ENCODE measurements around the gene CEP112. TPM values are rescaled to one million over a fixed set of nuclear protein-coding genes. Genes with fewer than 3 reads are reported as not detected.

CEP112 gene
- total RNA-seq, 1 donor from 2014 or later: 9.5 TPM

DNA sequence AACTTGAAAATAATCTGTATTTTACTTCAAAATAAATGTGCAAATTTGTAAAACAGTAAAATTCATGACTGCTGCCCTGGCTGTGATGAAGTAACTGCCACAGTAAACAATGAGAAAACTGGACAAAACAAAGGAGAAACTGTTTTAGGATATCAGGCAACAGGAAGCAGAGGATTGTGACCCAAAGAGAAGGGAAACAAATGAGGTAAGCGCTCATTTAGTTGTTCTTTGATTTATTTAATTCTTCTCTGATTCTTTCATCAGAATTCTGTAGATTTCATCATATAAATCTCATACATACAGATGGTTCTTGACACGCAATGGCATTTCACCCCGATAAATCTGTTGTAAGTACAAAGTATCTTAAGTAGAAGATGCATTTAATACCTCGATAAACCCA is 432.4 kb downstream of the CEP112 start:
- Mint-ChIP-seq H3K36me3 (ENCODE audit: unreplicated experiment) (no peaks in the 10 kb centered on the region), H3K9me3 (ENCODE audit: unreplicated experiment) (peaks cover 2% of the 10 kb centered on the region), H3K4me1 (ENCODE audit: unreplicated experiment) (peaks cover 6% of the 10 kb centered on the region), H3K27ac (ENCODE audit: unreplicated experiment) (no peak overlapping the region), H3K4me3 (ENCODE audit: unreplicated experiment) (no peak overlapping the region), H3K27me3 (ENCODE audit: unreplicated experiment) (no peaks in the 10 kb centered on the region)
- DNase-seq (ENCODE audit: extremely low spot score, unreplicated experiment): no peak
- TF ChIP-seq, protein P1, sequence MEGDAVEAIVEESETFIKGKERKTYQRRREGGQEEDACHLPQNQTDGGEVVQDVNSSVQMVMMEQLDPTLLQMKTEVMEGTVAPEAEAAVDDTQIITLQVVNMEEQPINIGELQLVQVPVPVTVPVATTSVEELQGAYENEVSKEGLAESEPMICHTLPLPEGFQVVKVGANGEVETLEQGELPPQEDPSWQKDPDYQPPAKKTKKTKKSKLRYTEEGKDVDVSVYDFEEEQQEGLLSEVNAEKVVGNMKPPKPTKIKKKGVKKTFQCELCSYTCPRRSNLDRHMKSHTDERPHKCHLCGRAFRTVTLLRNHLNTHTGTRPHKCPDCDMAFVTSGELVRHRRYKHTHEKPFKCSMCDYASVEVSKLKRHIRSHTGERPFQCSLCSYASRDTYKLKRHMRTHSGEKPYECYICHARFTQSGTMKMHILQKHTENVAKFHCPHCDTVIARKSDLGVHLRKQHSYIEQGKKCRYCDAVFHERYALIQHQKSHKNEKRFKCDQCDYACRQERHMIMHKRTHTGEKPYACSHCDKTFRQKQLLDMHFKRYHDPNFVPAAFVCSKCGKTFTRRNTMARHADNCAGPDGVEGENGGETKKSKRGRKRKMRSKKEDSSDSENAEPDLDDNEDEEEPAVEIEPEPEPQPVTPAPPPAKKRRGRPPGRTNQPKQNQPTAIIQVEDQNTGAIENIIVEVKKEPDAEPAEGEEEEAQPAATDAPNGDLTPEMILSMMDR (IDR thresholded peaks at IDR 0.05): no peak

DNA sequence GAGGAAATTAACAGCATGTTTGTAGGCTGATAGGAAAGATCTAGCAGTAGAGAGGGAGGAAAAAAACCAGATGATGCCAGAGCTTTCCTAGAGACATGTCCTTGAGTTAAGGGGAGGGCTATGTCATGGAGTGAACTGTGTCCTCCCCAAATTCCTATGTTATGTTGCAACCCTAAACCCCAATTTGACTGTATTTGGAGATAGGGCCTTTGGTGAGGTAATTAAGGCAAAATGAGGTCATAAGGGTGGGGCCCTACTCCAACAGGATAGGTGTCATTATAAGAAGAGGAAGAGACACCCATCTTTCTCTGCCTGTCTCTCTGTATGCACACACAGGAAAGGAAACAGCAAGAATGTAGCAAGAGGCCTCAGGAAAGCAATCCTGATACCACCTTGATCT is 435.2 kb downstream of the CEP112 start:
- Mint-ChIP-seq H3K4me1 (ENCODE audit: unreplicated experiment) (peaks cover 29% of the 10 kb centered on the region), H3K9me3 (ENCODE audit: unreplicated experiment) (peaks cover 3% of the 10 kb centered on the region), H3K4me3 (ENCODE audit: unreplicated experiment) (no peak overlapping the region), H3K27ac (ENCODE audit: unreplicated experiment) (no peak overlapping the region), H3K36me3 (ENCODE audit: unreplicated experiment) (peaks cover 2% of the 10 kb centered on the region), H3K27me3 (ENCODE audit: unreplicated experiment) (no peaks in the 10 kb centered on the region)
- TF ChIP-seq, protein P1 (IDR thresholded peaks at IDR 0.05): no peak
- no peak for DNase-seq (ENCODE audit: extremely low spot score, unreplicated experiment)

DNA sequence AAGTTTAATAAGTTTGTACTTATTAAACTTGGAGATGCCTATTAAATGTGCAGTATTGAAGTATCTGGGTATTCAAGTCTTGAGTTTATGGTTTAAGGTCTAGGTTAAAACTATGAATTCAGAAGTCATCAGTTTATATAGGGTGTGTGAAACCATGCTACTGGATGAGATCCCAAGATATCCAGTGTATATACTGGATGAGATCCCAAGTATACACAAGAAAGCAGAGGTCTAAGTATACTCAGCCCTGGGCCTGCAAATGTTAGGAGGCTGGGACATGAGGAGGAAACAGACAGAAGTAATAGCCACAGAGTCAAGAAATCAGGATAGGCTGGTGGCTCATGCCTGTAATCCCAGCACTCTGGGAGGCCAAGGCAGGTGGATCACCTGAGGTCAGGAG is 436.1 kb downstream of the CEP112 start:
- Mint-ChIP-seq H3K27me3 (ENCODE audit: unreplicated experiment) (no peaks in the 10 kb centered on the region), H3K4me3 (ENCODE audit: unreplicated experiment) (no peak overlapping the region), H3K4me1 (ENCODE audit: unreplicated experiment) (peaks cover 38% of the 10 kb centered on the region), H3K9me3 (ENCODE audit: unreplicated experiment) (peaks cover 3% of the 10 kb centered on the region), H3K36me3 (ENCODE audit: unreplicated experiment) (peaks cover 2% of the 10 kb centered on the region), H3K27ac (ENCODE audit: unreplicated experiment) (no peak overlapping the region)
- TF ChIP-seq, protein P1 (IDR thresholded peaks at IDR 0.05): no peak
- DNase-seq (ENCODE audit: extremely low spot score, unreplicated experiment): no peak

DNA sequence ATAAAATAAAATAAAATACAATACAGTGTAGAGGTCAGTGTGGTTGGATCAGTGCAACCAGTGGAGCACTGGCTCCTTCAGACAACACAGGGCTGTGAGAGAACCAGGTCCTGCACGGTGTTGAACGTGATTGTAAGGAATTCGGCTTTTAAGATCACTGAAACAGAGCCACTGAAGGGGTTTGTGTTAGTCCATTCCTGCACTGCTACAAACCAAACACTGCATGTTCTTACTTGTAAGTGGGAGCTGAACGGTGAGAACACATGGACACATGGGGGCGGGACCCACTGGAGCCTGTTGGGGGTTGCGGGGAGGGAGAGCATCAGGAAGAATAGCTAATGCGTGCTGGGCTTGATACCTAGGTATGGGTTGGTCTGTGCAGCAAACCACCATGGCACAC is 437.3 kb downstream of the CEP112 start:
- H3K9me3 Mint-ChIP-seq (ENCODE audit: unreplicated experiment): peaks cover 3% of the 10 kb centered on the region
- no peak overlapping the region for H3K27ac Mint-ChIP-seq (ENCODE audit: unreplicated experiment)
- H3K4me1 Mint-ChIP-seq (ENCODE audit: unreplicated experiment): peaks cover 48% of the 10 kb centered on the region
- DNase-seq (ENCODE audit: extremely low spot score, unreplicated experiment): no peak
- no peak overlapping the region for H3K4me3 Mint-ChIP-seq (ENCODE audit: unreplicated experiment)
- H3K36me3 Mint-ChIP-seq (ENCODE audit: unreplicated experiment): peaks cover 2% of the 10 kb centered on the region
- TF ChIP-seq, protein P1 (IDR thresholded peaks at IDR 0.05): no peak
- H3K27me3 Mint-ChIP-seq (ENCODE audit: unreplicated experiment): no peaks in the 10 kb centered on the region

DNA sequence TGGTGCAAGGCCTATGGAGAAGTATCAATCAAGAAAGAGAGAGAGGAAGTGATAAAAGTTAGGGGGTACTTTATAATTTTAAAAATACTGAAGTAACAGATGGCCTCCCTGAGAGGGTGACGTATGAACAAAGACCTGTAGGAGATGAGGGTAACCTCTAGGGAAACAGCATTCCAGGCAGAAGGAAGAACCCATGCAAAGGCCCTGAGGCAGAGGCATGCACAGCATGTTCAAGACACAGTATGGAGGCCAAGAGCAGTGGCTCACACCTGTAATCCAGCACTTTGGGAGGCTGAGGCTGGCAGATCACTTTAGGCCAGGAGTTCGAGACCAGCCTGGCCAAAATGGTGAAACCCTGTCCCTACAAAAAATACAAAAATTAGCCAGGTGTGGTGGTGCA is 437.9 kb downstream of the CEP112 start:
- Mint-ChIP-seq H3K4me3 (ENCODE audit: unreplicated experiment) (no peak overlapping the region), H3K4me1 (ENCODE audit: unreplicated experiment) (peaks cover 48% of the 10 kb centered on the region)

More for the DNA sequence above, 437.9 kb downstream of the CEP112 start:
- DNase-seq (ENCODE audit: extremely low spot score, unreplicated experiment): no peak
- Mint-ChIP-seq H3K27ac (ENCODE audit: unreplicated experiment) (no peak overlapping the region), H3K27me3 (ENCODE audit: unreplicated experiment) (no peaks in the 10 kb centered on the region), H3K9me3 (ENCODE audit: unreplicated experiment) (peaks cover 3% of the 10 kb centered on the region), H3K36me3 (ENCODE audit: unreplicated experiment) (peaks cover 2% of the 10 kb centered on the region)
- TF ChIP-seq, protein P1 (IDR thresholded peaks at IDR 0.05): no peak

Measured in osteocyte (in vitro differentiated cells).